Karpas-422 (cell line): ENCODE measurements around the gene SMIM8. TPM values are rescaled to one million over a fixed set of nuclear protein-coding genes. Genes with fewer than 3 reads are reported as not detected.

ENCODE experiments used
- DNase-seq: peaks from one replicate; pipeline ENCODE4 v3.0.0-alpha.2; 2015
- H2AFZ ChIP-seq: fragments of 200-600 bp; sonication (generic); 2 replicates; pipeline ENCODE4 v1.6.1; 2014; ENCODE audit warnings: antibody characterized with exemption, low read length, mixed read lengths
- H3K27ac ChIP-seq: fragments of 200-600 bp; sonication (generic); 2 replicates; pipeline ENCODE4 v1.5.1; 2014; ENCODE audit warnings: mild to moderate bottlenecking, low read length, moderate library complexity
- H3K27me3 ChIP-seq: fragments of 200-600 bp; sonication (generic); 2 replicates; pipeline ENCODE4 v1.6.1; 2014; ENCODE audit warnings: low read length, mixed read lengths
- H3K36me3 ChIP-seq: fragments of 200-600 bp; sonication (generic); 2 replicates; pipeline ENCODE4 v1.6.1; 2014; ENCODE audit warnings: low read length, mixed read lengths; ENCODE audit not compliant: insufficient read depth
- H3K4me1 ChIP-seq: fragments of 200-600 bp; sonication (generic); 2 replicates; pipeline ENCODE4 v1.6.1; 2014; ENCODE audit warnings: mild to moderate bottlenecking, low read length, mixed read lengths
- H3K4me2 ChIP-seq: fragments of 200-600 bp; sonication (generic); 2 replicates; pipeline ENCODE4 v1.6.1; 2014; ENCODE audit warnings: low read length, low read depth, mild to moderate bottlenecking; ENCODE audit not compliant: poor library complexity, severe bottlenecking
- H3K4me3 ChIP-seq: fragments of 200-600 bp; sonication (generic); 2 replicates; pipeline ENCODE4 v1.5.1; 2014; ENCODE audit warnings: mild to moderate bottlenecking, antibody characterized with exemption, low read length, mixed read lengths
- H3K79me2 ChIP-seq: fragments of 200-600 bp; sonication (generic); 2 replicates; pipeline ENCODE4 v1.6.1; 2014; ENCODE audit warnings: mild to moderate bottlenecking, low read length, mixed read lengths
- H3K9ac ChIP-seq: fragments of 200-600 bp; sonication (generic); 2 replicates; pipeline ENCODE4 v1.6.0; 2014; ENCODE audit warnings: low read length
- H3K9me2 ChIP-seq: fragments of 200-600 bp; sonication (generic), shearing (Covaris generic); replicated peaks from 2 replicates; pipeline ENCODE4 v1.6.0; 2014; ENCODE audit warnings: mild to moderate bottlenecking, low read length, moderate library complexity; ENCODE audit not compliant: insufficient read depth
- H3K9me3 ChIP-seq: fragments of 300-700, 200-600 bp; sonication (generic); 2 replicates; pipeline ENCODE4 v1.6.1; 2014; ENCODE audit warnings: low read length, mixed read lengths
- H4K20me1 ChIP-seq: fragments of 200-600 bp; sonication (generic); 2 replicates; pipeline ENCODE4 v1.6.1; 2014; ENCODE audit warnings: mild to moderate bottlenecking, antibody characterized with exemption, low read length, low read depth; ENCODE audit not compliant: insufficient read depth
- total RNA-seq: library from RNA; depleted of rRNA; stranded (reverse); fragments of >200 nt; shearing (Covaris generic); gene quantifications from 2 replicates; pipeline ENCODE4 v1.2.3, GENCODE V29; 2014; ENCODE audit warnings: low replicate concordance

SMIM8 gene
- total RNA-seq, 1 experiment from 2014 or later = 14.2 TPM

GRCh38 chr6:87341158-87341557 lies 18.8 kb downstream of the SMIM8 start:
- Histone ChIP-seq H4K20me1 (no peaks in the 10 kb centered on the region), H2AFZ (no peak overlapping the region), H3K27me3 (no peaks in the 10 kb centered on the region), H3K79me2 (peaks cover 41% of the 10 kb centered on the region), H3K9me2 (no peaks in the 10 kb centered on the region), H3K36me3 (no peaks in the 10 kb centered on the region; the same call in 1 of the 2 replicates), H3K27ac (no peak overlapping the region), H3K4me1 (peaks cover 7% of the 10 kb centered on the region), H3K4me3 (no peak overlapping the region), H3K9me3 (no peaks in the 10 kb centered on the region), H3K9ac (no peak overlapping the region), H3K4me2 (no peak overlapping the region)
- DNase-seq = no peak

- Histone ChIP-seq H2AFZ (no peak overlapping the region), H3K79me2 (peaks cover 35% of the 10 kb centered on the region), H3K9me2 (no peaks in the 10 kb centered on the region), H3K4me1 (peaks cover 7% of the 10 kb centered on the region), H3K27ac (no peak overlapping the region), H3K36me3 (no peaks in the 10 kb centered on the region; the same call in 1 of the 2 replicates), H3K9me3 (no peaks in the 10 kb centered on the region), H3K27me3 (no peaks in the 10 kb centered on the region), H3K4me3 (no peak overlapping the region), H4K20me1 (no peaks in the 10 kb centered on the region), H3K9ac (no peak overlapping the region), H3K4me2 (no peak overlapping the region)
- no peak for DNase-seq
These were observed 19.5 kb downstream of the SMIM8 start for GRCh38 chr6:87341899-87342298.

- Histone ChIP-seq H4K20me1 (no peaks in the 10 kb centered on the region), H3K27ac (no peak overlapping the region), H3K9me3 (no peaks in the 10 kb centered on the region), H3K4me2 (no peak overlapping the region), H2AFZ (no peak overlapping the region), H3K79me2 (peaks cover 28% of the 10 kb centered on the region), H3K9ac (no peak overlapping the region), H3K36me3 (no peaks in the 10 kb centered on the region; the same call in 1 of the 2 replicates), H3K9me2 (no peaks in the 10 kb centered on the region), H3K4me1 (peaks cover 7% of the 10 kb centered on the region), H3K27me3 (no peaks in the 10 kb centered on the region), H3K4me3 (no peak overlapping the region)
- no peak for DNase-seq
These were observed 20.4 kb downstream of the SMIM8 start for GRCh38 chr6:87342829-87343228.

GRCh38 chr6:87344731-87345130 lies 22.3 kb downstream of the SMIM8 start, which contains the start of gene C6orf163:
Gene C6orf163, plus strand, starts transcription at chr6:87344813. Its CDS starts 287 bp downstream, at chr6:87345100.
- H3K79me2 ChIP-seq = peaks cover 13% of the 10 kb centered on the region; the same call in 1 of the 2 replicates
- no peaks in the 10 kb centered on the region for H3K4me1 ChIP-seq
- H3K27ac ChIP-seq = no peak within 1 kb of the TSS
- no peaks in the 10 kb centered on the region for H3K27me3 ChIP-seq
- no peak within 1 kb of the TSS for H2AFZ ChIP-seq
- H4K20me1 ChIP-seq = no peaks in the 10 kb centered on the region
- no peaks in the 10 kb centered on the region for H3K9me2 ChIP-seq
- no peak within 1 kb of the TSS for H3K4me3 ChIP-seq
- H3K9me3 ChIP-seq = no peaks in the 10 kb centered on the region
- H3K36me3 ChIP-seq = no peaks in the 10 kb centered on the region; the same call in 1 of the 2 replicates
- H3K4me2 ChIP-seq = no peak within 1 kb of the TSS
- no peak for DNase-seq
- no peak within 1 kb of the TSS for H3K9ac ChIP-seq

GRCh38 chr6:87346700-87347099 lies 24.3 kb downstream of the SMIM8 start:
- Histone ChIP-seq H3K79me2 (peaks cover 5% of the 10 kb centered on the region; the same call in 1 of the 2 replicates), H3K4me1 (peaks cover 9% of the 10 kb centered on the region; the same call in 1 of the 2 replicates), H3K9ac (no peak overlapping the region), H3K4me2 (no peak overlapping the region), H3K27ac (no peak overlapping the region), H3K27me3 (no peaks in the 10 kb centered on the region), H3K9me2 (no peaks in the 10 kb centered on the region), H3K4me3 (no peak overlapping the region), H3K36me3 (peaks cover 3% of the 10 kb centered on the region), H4K20me1 (no peaks in the 10 kb centered on the region), H2AFZ (no peak overlapping the region), H3K9me3 (no peaks in the 10 kb centered on the region)
- DNase-seq = no peak

GRCh38 chr6:87349896-87350295 lies 27.5 kb downstream of the SMIM8 start:
- peaks cover 3% of the 10 kb centered on the region for H3K36me3 ChIP-seq

GRCh38 chr6:87350516-87350915 lies 28.1 kb downstream of the SMIM8 start:
- no peaks in the 10 kb centered on the region for H3K9me3 ChIP-seq
- no peak overlapping the region for H3K4me3 ChIP-seq
- peaks cover 3% of the 10 kb centered on the region; the same call in 1 of the 2 replicates for H3K36me3 ChIP-seq
- no peak for DNase-seq
- no peak overlapping the region for H2AFZ ChIP-seq
- H3K9ac ChIP-seq = no peak overlapping the region
- H3K27ac ChIP-seq = no peak overlapping the region
- no peak overlapping the region for H3K4me2 ChIP-seq
- no peaks in the 10 kb centered on the region for H3K9me2 ChIP-seq
- no peaks in the 10 kb centered on the region for H3K79me2 ChIP-seq
- H3K27me3 ChIP-seq = no peaks in the 10 kb centered on the region
- H4K20me1 ChIP-seq = no peaks in the 10 kb centered on the region
- H3K4me1 ChIP-seq = peaks cover 15% of the 10 kb centered on the region

More at GRCh38 chr6:87349896-87350295, 27.5 kb downstream of the SMIM8 start:
- no peaks in the 10 kb centered on the region for H3K9me3 ChIP-seq
- no peak overlapping the region for H3K4me2 ChIP-seq
- H3K9ac ChIP-seq = no peak overlapping the region
- no peaks in the 10 kb centered on the region for H3K9me2 ChIP-seq
- H3K27me3 ChIP-seq = no peaks in the 10 kb centered on the region
- H3K79me2 ChIP-seq = no peaks in the 10 kb centered on the region
- no peak overlapping the region for H3K27ac ChIP-seq
- no peak for DNase-seq
- H3K4me1 ChIP-seq = peaks cover 15% of the 10 kb centered on the region
- H3K4me3 ChIP-seq = no peak overlapping the region
- no peaks in the 10 kb centered on the region for H4K20me1 ChIP-seq
- no peak overlapping the region for H2AFZ ChIP-seq

- no peak overlapping the region for H3K4me3 ChIP-seq
- H3K27ac ChIP-seq = no peak overlapping the region
- H3K9me3 ChIP-seq = no peaks in the 10 kb centered on the region
- H3K27me3 ChIP-seq = no peaks in the 10 kb centered on the region
- no peak for DNase-seq
- peaks cover 15% of the 10 kb centered on the region for H3K4me1 ChIP-seq
- H3K4me2 ChIP-seq = no peak overlapping the region
- H3K79me2 ChIP-seq = no peaks in the 10 kb centered on the region
- H3K9ac ChIP-seq = no peak overlapping the region
- no peaks in the 10 kb centered on the region for H3K9me2 ChIP-seq
- no peaks in the 10 kb centered on the region for H4K20me1 ChIP-seq
- peaks cover 3% of the 10 kb centered on the region; the same call in 1 of the 2 replicates for H3K36me3 ChIP-seq
- no peak overlapping the region for H2AFZ ChIP-seq
These were observed 29.2 kb downstream of the SMIM8 start for GRCh38 chr6:87351583-87351982.
